HG03039 (cell line): ENCODE data around the gene GFER.
"Not testable (repeated sequence)": the region's sequence is repeated elsewhere in the genome, so short reads cannot be mapped to it uniquely, and the experiment has no call there.

ENCODE experiments used
- ATAC-seq: cut with Tn5 transposase; IDR thresholded peaks from one replicate; pipeline ENCODE4 v1.9.1; 2021; ENCODE audit warnings: mild to moderate bottlenecking, moderate library complexity; ENCODE audit not compliant: unreplicated experiment

GFER gene

GRCh38 chr16:1983544-1984346 is at the start of gene GFER:
Gene GFER, plus strand, starts transcription at chr16:1984193. Its CDS starts 26 bp downstream, at chr16:1984219.
- ATAC-seq: peak; percentile 69

DNA sequence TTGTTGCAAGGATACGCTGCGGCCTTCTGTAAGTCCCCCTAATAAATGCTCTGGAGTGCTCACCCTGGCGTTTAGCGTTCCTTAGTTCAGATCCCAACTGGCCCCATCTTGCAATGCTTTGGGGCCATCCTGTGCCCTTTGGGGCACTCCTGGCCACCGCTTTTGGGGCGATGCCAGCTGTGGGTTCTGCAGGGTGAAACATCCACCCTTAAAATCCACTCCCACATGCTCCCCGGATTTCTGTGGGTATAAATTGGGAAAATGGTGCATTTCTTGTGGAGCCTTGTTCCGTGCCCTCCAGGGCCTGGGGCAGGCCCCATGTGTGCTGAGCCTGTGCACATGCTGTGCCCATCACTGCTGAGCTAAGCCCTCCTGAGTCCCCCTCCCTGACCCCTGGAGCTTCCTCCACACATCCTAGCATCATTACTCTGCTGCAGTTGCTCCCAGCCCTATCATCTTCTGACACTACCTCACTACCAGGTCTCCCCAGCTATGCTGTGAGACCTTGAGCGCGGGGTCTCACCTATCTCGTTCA is 47.0 kb upstream of the GFER start:
- no peak for ATAC-seq

- ATAC-seq: no peak
These were observed 45.7 kb upstream of the GFER start for GRCh38 chr16:1938316-1938715.

DNA sequence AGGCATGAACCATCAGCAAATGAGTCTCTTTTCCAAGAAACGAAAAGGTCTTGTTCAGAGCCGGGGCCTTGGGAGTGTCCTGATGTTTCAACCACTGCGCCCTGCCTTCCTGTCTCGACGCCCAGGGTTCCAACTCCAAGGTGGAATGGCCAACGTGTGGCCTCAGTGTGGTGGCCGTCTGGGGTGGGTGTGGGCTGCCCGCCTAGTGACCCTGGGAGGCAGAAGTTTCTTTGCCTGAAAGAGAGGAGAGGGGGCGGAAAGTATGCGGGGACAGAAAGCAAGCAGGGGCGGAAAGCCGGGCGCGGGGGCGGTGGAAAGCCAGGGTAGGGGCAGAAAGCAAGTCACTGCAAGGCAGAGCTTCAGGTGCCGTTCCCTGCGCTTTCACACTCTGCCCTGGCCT is 45.1 kb upstream of the GFER start:
- no peak for ATAC-seq

DNA sequence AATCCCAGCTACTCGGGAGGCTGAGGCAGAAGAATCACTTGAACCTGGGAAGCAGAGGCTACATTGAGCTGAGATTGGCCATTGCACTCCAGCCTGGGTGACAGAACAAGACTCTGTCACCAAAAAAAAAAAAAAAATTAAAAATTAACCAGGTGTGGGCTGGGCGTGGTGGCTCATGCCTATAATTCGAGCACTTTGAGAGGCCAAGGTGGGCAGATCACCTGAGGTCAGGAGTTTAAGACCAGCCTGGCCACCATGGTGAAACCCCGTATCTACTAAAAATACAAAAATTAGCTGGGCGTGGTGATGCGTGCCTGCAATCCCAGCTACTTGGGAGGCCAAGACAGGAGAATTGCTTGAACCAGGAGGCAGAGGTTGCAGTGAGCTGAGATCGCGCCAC is 44.2 kb upstream of the GFER start:
- ATAC-seq: not testable (repeated sequence)

DNA sequence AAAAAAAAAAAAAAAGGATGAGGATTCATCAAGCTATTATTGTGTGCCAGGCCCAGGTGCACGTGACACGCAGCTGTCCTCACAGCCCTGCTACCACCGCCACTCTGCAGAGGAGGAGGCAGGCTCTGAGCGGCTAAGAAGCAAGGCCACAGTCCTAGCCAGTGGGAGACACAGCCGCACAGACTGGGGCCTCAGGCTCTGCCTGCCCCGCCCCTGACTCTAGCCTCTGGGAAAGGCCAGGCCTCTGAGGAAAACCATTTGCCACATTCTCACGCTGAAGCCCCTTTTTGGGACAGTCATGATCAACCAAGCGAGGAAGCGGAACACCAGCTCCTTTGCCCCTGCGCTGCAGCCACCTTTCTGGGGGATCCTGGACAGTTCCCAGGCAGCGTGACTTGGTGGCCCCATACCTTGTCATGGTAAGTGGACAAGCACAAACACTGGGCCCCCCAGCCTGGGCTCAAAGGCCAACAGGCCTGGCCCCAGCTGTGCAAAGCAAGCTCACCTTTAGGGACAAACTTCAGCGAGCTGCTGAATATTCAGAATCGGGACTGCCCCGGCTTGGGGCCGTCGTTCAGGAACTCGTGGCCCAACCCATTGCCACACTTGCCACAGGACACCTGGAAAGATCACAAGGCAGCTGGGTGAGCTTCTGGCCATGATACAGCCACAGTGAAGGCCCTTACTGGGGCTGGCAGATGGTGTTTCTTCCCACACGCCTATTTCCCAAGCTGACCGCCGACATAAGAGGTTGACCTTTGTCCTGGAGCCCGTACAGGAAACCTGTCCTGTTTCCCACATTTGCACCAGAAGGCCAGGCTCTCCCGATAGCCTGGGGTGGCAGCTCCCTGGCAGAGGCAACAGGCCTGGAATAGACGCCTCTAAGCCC is 43.5 kb upstream of the GFER start:
- ATAC-seq: no peak

DNA sequence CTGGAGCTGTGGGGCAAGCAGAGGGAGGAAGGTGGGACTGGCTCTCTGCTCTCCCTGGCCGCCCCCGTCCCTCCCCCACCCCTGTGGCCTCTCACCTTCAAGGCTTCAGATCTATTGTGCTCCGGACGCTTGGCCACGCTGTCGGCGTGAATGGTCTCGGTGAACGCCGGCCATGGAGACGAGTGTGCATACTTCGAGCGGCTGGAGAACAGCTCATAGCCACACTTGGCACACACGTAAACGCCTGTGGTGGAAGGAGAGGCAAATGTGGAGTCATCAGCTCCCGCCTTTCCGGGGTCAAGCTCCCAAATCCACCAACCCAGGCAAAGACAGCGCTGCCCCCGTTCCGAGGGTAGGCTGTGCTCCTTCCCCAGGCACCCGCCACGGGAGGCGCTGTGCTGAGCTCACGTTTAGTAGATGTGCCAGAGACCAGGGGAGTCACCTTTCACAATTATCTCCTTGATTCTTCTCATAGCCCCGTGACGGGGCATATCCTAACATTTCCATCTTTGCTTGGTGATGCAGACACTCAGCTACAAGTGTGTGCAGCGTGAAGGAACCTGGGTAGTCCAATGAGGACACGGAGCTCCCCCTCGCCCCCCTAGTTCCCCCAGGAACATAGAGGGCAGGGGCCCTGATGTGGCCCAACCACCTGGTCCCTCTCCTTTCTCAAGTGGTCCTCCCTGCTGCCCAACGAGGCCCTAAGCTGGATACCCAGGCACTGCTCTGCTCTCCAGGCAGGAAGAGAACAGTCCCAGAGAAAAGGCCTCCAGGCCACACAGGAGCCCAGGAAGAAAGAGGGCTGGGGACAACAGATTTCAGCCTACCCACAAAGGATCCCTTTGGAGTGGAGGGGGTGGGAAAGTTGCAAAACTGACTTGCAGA is 42.6 kb upstream of the GFER start:
- no peak for ATAC-seq

DNA sequence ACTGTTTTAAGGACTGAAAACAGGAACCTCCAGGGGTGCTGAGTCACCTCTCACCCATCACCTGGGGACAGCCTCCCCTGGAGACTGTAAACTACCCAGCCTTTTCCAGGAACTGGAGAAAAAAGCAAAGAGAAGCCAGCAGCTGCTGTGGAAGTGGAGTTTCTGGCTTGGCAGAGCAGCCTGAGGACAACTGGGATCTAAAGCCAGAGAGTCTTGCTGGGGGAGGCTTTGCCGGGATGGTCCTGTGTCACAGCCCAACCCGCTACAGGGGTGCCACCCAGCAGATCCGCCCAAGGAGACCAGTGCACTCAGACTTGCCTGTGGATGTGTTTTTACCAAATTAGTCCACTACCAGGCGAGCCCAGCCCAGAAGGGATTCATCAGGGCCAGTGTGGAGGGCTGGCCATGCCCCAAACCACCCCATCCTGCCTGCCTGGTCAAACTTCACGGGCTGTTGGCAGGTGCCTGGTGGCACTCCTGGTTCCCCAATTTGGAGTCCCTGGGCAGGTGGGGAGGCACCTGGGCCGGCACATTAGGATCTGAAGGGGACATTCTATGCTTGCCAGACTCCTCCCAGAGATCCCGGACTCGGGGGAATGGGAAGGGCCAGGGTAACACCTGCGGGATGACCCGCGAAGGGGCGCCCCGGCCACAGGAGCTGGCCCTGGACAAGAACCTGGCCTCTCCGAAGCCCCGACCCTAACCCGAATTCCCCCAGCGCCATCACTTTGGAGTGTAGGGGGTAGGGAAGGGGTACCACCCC is 41.8 kb upstream of the GFER start:
- no peak for ATAC-seq

GRCh38 chr16:1942810-1943726 is 40.9 kb upstream of the GFER start, which contains the start of gene MSRB1:
Gene MSRB1, minus strand, starts transcription at chr16:1943199. Its CDS starts 43 bp downstream, at chr16:1943156.
- peak; percentile 81 for ATAC-seq

DNA sequence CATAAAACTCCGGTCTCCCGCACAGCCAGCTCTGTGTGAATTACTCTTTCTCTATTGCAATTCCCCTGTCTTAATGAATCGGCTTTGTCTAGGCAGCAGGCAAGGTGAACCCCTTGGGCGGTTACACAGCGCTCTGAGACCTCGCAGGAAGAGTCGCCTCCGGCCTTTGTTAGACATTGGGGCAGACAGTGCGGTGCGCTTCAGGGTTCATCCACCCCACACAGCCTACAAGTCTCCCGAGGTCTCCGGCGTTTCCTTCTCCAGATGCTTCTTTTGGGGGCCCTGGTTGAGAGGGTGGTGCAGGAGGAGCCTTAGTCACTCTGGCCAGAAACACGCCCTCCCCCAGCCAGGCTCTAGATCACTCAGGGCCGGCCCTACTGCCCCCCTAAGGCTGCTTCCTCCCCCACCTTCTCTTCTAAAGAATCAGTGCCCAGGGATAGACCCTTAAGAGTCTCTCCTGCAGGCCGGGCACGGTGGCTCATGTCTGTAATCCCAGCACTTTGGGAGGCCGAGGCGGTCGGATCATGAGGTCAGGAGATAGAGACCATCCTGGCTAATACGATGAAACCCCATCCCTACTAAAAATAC is 39.3 kb upstream of the GFER start:
- no peak for ATAC-seq

GRCh38 chr16:1945559-1946391 is 38.2 kb upstream of the GFER start:
- no peak for ATAC-seq

DNA sequence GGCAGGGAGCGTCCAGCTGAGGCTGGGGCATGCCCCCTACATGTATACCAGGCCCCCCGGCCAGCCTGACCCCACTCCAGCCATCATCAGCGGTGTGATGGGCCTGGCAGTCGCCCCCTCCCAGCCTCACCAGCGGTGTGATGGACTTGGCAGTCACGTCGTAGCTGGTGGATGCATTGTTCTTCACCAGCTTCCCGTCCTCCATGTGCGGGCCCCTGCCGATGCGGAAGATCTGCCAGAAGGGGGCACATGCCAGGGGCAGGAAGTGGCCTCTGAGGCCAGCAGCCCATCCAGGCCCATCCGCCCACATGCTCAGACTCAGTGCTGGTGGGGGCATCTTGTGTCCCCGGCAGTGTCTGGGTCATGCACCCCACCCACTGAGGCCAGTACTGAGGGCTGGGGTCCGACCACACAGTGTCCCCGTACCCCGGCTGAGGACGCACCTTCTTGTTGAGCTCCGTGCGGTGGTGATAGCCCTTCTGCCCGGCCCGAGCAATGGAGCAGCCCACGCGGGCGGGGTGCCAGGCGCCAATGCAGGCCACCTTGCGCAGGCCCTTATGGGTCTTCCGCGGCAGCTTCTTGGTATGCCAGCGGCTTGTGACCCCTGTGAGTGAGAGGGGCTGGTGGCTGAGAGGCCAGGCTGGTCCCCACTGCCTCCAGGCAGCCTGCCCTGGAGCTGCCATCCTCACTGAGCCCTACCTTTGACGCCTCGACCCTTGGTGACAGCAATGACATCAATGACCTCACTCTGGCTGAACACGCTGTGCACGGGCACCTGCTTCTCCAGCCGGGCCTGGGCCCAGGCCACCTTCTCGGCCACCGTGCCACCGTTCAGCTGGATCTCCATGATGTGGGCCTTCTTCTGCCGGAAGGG is 37.3 kb upstream of the GFER start:
- no peak for ATAC-seq

DNA sequence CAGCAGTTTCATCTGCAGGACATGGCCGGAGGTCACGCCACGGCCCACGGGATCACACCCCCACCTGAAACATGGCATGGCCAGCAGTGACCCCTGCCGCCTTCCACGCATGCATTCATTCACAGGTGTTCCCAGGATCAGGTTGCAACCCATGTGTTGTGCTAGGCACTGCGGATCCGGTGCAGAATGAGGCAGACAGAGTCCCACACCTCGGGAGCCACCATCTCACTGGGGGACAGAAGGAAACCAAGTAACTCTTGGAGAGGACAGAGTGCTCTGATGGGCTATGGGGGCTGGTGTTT is 36.7 kb upstream of the GFER start:
- no peak for ATAC-seq

- ATAC-seq: no peak
These were observed 34.5 kb upstream of the GFER start for GRCh38 chr16:1949507-1949906.

- no peak for ATAC-seq
These were observed 33.9 kb upstream of the GFER start for GRCh38 chr16:1950047-1950446.

DNA sequence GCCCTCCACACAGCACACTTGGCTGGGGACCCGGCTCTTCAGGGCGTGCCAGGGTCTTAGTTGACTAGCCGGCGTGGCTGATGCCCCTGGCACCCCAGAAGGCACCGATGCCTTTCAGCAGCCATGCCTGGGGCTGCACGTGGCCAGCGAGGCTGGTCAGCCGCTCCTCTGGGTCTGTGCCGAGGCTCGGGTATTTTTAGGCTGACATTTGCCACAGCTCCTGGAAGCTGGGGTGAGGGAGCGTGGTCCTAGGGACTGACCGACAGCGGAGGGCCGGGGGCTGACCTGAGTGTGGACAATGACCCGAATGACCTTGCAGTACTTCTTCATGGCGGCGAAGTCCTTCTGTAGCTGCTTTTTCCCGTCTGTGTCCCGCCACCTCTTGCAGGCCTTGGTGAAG is 33.4 kb upstream of the GFER start:
- ATAC-seq: no peak

- ATAC-seq: no peak
These were observed 30.3 kb upstream of the GFER start for GRCh38 chr16:1953734-1954133.
